ENCODE data around the gene CWC27.
"Not testable (repeated sequence)": the region's sequence is repeated elsewhere in the genome, so short reads cannot be mapped to it uniquely, and the experiment has no call there.

CWC27 gene

DNA sequence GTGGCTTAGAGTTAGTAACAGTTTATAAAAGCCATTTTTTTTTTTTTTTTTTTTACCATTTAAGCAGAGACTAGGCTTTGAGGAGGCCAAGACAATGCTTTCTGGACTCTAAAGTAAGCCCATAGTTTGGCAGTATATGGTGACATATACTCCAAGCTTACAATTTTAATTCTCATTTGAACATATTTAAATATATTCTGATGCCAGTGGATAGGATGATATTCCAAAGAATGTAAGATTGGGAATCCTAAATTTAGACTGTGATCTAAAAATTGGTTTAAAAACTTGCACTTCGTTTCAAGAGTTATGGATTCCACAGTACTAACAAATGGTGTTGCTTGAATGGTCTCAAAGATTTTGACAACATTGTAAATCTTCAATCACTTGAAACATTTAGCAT is 112.1 kb downstream of the CWC27 start:
- H3K4me1 ChIP-seq (ENCODE audit: control insufficient read depth, insufficient read depth, low read length) = no peaks in the 10 kb centered on the region
- H3K9me3 ChIP-seq (replicated peaks; ENCODE audit: low read length) = no peaks in the 10 kb centered on the region

DNA sequence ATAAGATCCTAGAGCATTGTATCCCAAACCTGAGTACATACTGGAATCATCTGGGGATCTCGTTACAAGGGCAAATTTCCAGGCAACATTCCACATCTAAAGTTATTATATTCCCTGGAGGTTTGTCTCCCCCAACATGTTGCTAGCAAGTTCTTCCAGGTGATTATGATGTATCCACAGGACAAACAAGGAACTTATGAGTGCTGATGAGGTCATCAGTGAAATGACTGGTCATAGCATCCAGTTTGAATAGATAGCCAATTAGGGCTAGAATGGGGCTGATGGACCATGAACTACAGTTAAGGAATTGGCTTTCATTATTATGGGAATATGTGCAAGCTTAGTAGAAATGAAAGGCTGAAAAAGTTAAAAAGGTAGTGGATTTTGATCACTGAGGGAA is 115.2 kb downstream of the CWC27 start:
- peaks cover 6% of the 10 kb centered on the region for H3K4me1 ChIP-seq (ENCODE audit: control insufficient read depth, insufficient read depth, low read length)
- H3K4me3 ChIP-seq (ENCODE audit: low read length) = no peak overlapping the region
- no peak overlapping the region for H3K9ac ChIP-seq (ENCODE audit: low read depth, low read length)
- H3K27me3 ChIP-seq (ENCODE audit: control insufficient read depth, insufficient read depth, low read length) = no peaks in the 10 kb centered on the region
- H3K36me3 ChIP-seq (ENCODE audit: insufficient read depth, low read length) = no peaks in the 10 kb centered on the region
- H3K9me3 ChIP-seq (replicated peaks; ENCODE audit: low read length) = no peaks in the 10 kb centered on the region
- H3K4me2 ChIP-seq (ENCODE audit: low read length) = no peak overlapping the region

More for the DNA sequence above, 112.1 kb downstream of the CWC27 start:
- Histone ChIP-seq H3K4me3 (ENCODE audit: low read length) (no peak overlapping the region), H3K4me2 (ENCODE audit: low read length) (no peak overlapping the region), H3K9ac (ENCODE audit: low read depth, low read length) (no peak overlapping the region), H3K27me3 (ENCODE audit: control insufficient read depth, insufficient read depth, low read length) (no peaks in the 10 kb centered on the region), H3K36me3 (ENCODE audit: insufficient read depth, low read length) (no peaks in the 10 kb centered on the region)

DNA sequence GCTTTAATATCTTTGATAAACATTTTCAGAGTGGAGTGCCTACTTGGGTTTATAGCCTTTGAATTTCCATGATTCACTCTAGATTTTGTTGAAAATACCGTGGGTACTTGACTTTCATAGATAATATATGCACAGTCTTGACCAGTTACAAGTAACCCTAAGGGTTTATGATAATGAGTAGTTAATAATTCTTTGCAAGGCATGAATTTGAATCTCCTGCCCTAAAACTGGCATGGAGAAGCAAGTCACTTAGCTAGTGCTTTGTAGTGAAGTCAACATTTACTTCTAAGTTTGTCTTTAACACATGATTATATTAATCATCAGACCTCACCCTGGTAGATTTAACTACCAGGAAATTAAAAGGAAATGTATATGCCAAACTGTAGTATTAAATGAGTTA is 115.8 kb downstream of the CWC27 start:
- H3K4me1 ChIP-seq (ENCODE audit: control insufficient read depth, insufficient read depth, low read length) = peaks cover 6% of the 10 kb centered on the region
- H3K27me3 ChIP-seq (ENCODE audit: control insufficient read depth, insufficient read depth, low read length) = no peaks in the 10 kb centered on the region
- H3K4me3 ChIP-seq (ENCODE audit: low read length) = no peak overlapping the region
- no peaks in the 10 kb centered on the region for H3K9me3 ChIP-seq (replicated peaks; ENCODE audit: low read length)
- H3K4me2 ChIP-seq (ENCODE audit: low read length) = no peak overlapping the region
- no peaks in the 10 kb centered on the region for H3K36me3 ChIP-seq (ENCODE audit: insufficient read depth, low read length)
- H3K9ac ChIP-seq (ENCODE audit: low read depth, low read length) = no peak overlapping the region

GRCh38 chr5:64887910-64888309 is 119.2 kb downstream of the CWC27 start:
- Histone ChIP-seq H3K9ac (ENCODE audit: low read depth, low read length) (no peak overlapping the region), H3K4me2 (ENCODE audit: low read length) (no peak overlapping the region), H3K9me3 (replicated peaks; ENCODE audit: low read length) (no peaks in the 10 kb centered on the region), H3K27me3 (ENCODE audit: control insufficient read depth, insufficient read depth, low read length) (no peaks in the 10 kb centered on the region), H3K4me1 (ENCODE audit: control insufficient read depth, insufficient read depth, low read length) (peaks cover 6% of the 10 kb centered on the region), H3K4me3 (ENCODE audit: low read length) (no peak overlapping the region), H3K36me3 (ENCODE audit: insufficient read depth, low read length) (no peaks in the 10 kb centered on the region)

DNA sequence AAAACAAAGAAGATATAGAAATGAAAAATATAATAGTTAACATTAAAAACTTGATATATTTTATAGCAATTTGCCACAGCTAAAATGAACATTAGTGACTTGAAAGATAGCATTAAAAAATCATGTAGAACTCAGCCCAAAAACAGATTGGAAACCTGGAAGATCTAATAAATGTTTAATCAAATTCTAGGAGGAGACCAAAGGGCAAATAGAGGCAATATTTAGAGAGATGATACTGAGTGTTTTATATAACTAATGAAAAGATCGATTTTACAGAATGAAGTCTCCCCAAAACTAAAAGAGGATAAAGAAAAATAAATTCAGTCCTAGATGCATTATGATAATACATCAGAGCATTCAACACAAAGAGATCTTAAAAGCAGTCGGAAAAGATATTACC is 127.0 kb downstream of the CWC27 start:
- Histone ChIP-seq H3K4me1 (ENCODE audit: control insufficient read depth, insufficient read depth, low read length) (no peaks in the 10 kb centered on the region), H3K9ac (ENCODE audit: low read depth, low read length) (no peak overlapping the region), H3K9me3 (replicated peaks; ENCODE audit: low read length) (no peaks in the 10 kb centered on the region), H3K36me3 (ENCODE audit: insufficient read depth, low read length) (no peaks in the 10 kb centered on the region), H3K4me2 (ENCODE audit: low read length) (no peak overlapping the region), H3K27me3 (ENCODE audit: control insufficient read depth, insufficient read depth, low read length) (no peaks in the 10 kb centered on the region), H3K4me3 (ENCODE audit: low read length) (no peak overlapping the region)

DNA sequence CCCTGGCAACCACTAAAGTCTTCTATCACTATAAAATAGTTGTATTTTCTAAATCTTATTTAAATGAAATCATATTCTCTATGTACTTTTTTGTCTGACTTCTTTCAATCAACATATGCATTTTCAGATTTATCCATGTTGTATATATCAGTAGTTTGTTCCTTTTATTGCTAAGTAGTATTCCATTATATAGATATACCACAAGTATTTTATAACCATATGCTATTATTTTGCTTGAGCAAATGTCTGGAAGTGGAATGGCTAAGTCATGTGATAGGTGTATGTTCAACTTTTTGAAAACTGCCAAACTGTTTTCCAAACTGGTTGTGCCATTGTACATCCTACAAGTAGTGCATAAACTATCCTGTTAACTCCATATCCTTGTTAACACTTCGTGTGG is 131.1 kb downstream of the CWC27 start:
- Histone ChIP-seq H3K4me3 (ENCODE audit: low read length) (no peak overlapping the region), H3K27me3 (ENCODE audit: control insufficient read depth, insufficient read depth, low read length) (no peaks in the 10 kb centered on the region), H3K4me1 (ENCODE audit: control insufficient read depth, insufficient read depth, low read length) (no peaks in the 10 kb centered on the region), H3K4me2 (ENCODE audit: low read length) (no peak overlapping the region), H3K36me3 (ENCODE audit: insufficient read depth, low read length) (no peaks in the 10 kb centered on the region), H3K9ac (ENCODE audit: low read depth, low read length) (no peak overlapping the region), H3K9me3 (replicated peaks; ENCODE audit: low read length) (no peaks in the 10 kb centered on the region)

DNA sequence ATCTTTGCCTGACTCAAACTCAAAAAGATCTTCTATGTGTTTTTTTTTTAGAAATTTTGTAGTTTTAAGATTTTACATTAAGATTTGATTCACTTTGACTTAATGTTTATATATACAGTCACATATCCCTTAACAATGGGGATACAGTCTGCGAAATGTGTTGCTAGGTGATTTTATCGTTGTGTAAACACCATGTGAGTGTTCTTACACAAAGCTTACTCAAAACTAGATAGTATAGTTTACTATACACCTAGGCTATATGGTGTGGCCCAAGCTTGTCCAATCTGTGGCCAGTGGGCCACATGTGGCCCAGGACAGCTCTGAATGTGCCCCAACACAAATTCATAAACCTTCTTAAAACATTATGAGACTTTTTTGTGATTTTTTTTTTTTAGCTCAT is 131.9 kb downstream of the CWC27 start:
- Histone ChIP-seq H3K4me2 (ENCODE audit: low read length) (no peak overlapping the region), H3K9me3 (replicated peaks; ENCODE audit: low read length) (no peaks in the 10 kb centered on the region), H3K4me3 (ENCODE audit: low read length) (no peak overlapping the region), H3K27me3 (ENCODE audit: control insufficient read depth, insufficient read depth, low read length) (no peaks in the 10 kb centered on the region), H3K36me3 (ENCODE audit: insufficient read depth, low read length) (no peaks in the 10 kb centered on the region), H3K4me1 (ENCODE audit: control insufficient read depth, insufficient read depth, low read length) (no peaks in the 10 kb centered on the region), H3K9ac (ENCODE audit: low read depth, low read length) (no peak overlapping the region)

- H3K4me2 ChIP-seq (ENCODE audit: low read length); H3K36me3 ChIP-seq (ENCODE audit: insufficient read depth, low read length); H3K4me1 ChIP-seq (ENCODE audit: control insufficient read depth, insufficient read depth, low read length); H3K9me3 ChIP-seq (replicated peaks; ENCODE audit: low read length); H3K27me3 ChIP-seq (ENCODE audit: control insufficient read depth, insufficient read depth, low read length); H3K4me3 ChIP-seq (ENCODE audit: low read length); H3K9ac ChIP-seq (ENCODE audit: low read depth, low read length): not testable (repeated sequence)
Measured at GRCh38 chr5:64907399-64907798, 138.7 kb downstream of the CWC27 start.

- H3K4me1 ChIP-seq (ENCODE audit: control insufficient read depth, insufficient read depth, low read length) = no peaks in the 10 kb centered on the region
- no peak overlapping the region for H3K4me2 ChIP-seq (ENCODE audit: low read length)
- H3K9ac ChIP-seq (ENCODE audit: low read depth, low read length) = no peak overlapping the region
- H3K9me3 ChIP-seq (replicated peaks; ENCODE audit: low read length) = no peaks in the 10 kb centered on the region
- no peaks in the 10 kb centered on the region for H3K36me3 ChIP-seq (ENCODE audit: insufficient read depth, low read length)
- H3K4me3 ChIP-seq (ENCODE audit: low read length) = no peak overlapping the region
- H3K27me3 ChIP-seq (ENCODE audit: control insufficient read depth, insufficient read depth, low read length) = no peaks in the 10 kb centered on the region
Measured at GRCh38 chr5:64914396-64914795, 145.7 kb downstream of the CWC27 start.

- no peak overlapping the region for H3K9ac ChIP-seq (ENCODE audit: low read depth, low read length)
- H3K9me3 ChIP-seq (replicated peaks; ENCODE audit: low read length) = peaks cover 4% of the 10 kb centered on the region
- H3K4me2 ChIP-seq (ENCODE audit: low read length) = no peak overlapping the region
- H3K4me1 ChIP-seq (ENCODE audit: control insufficient read depth, insufficient read depth, low read length) = no peaks in the 10 kb centered on the region
- no peak overlapping the region for H3K4me3 ChIP-seq (ENCODE audit: low read length)
- no peaks in the 10 kb centered on the region for H3K27me3 ChIP-seq (ENCODE audit: control insufficient read depth, insufficient read depth, low read length)
- H3K36me3 ChIP-seq (ENCODE audit: insufficient read depth, low read length) = no peaks in the 10 kb centered on the region
Measured at GRCh38 chr5:64918083-64918482, 149.4 kb downstream of the CWC27 start.

- H3K4me3 ChIP-seq (ENCODE audit: low read length) = no peak overlapping the region
- no peak overlapping the region for H3K9ac ChIP-seq (ENCODE audit: low read depth, low read length)
- peaks cover 4% of the 10 kb centered on the region for H3K9me3 ChIP-seq (replicated peaks; ENCODE audit: low read length)
- no peaks in the 10 kb centered on the region for H3K36me3 ChIP-seq (ENCODE audit: insufficient read depth, low read length)
- H3K27me3 ChIP-seq (ENCODE audit: control insufficient read depth, insufficient read depth, low read length) = no peaks in the 10 kb centered on the region
- H3K4me1 ChIP-seq (ENCODE audit: control insufficient read depth, insufficient read depth, low read length) = no peaks in the 10 kb centered on the region
- no peak overlapping the region for H3K4me2 ChIP-seq (ENCODE audit: low read length)
Measured at GRCh38 chr5:64921386-64921785, 152.7 kb downstream of the CWC27 start.

DNA sequence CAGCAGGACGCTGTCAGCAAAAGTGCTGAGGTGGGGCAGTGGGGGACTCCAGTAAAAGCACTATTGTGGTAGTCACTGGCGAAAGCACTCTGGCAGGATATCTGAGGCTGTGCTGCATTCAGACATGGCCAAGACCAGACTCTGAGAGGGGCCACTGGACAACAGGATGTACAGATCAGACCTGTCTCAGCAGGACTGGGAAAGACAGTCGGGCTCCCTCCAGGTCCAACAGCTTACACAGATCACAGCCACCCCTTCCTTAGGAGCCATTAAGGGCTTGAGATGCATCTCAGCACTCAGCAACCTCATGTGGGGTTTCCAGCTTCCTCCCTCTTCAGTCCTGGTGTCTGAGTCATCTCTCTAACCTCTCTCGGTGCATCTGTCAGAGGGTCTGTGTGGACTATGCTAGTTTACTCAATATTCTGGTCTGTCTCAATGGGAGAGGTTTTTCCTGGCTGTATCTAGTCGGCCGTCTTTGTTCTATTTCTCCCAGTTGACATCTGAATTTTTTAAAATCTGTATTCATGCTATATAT is 154.5 kb downstream of the CWC27 start:
- no peak overlapping the region for H3K4me2 ChIP-seq (ENCODE audit: low read length)
- no peaks in the 10 kb centered on the region for H3K27me3 ChIP-seq (ENCODE audit: control insufficient read depth, insufficient read depth, low read length)
- H3K9me3 ChIP-seq (replicated peaks; ENCODE audit: low read length) = peaks cover 4% of the 10 kb centered on the region
- no peaks in the 10 kb centered on the region for H3K4me1 ChIP-seq (ENCODE audit: control insufficient read depth, insufficient read depth, low read length)
- no peaks in the 10 kb centered on the region for H3K36me3 ChIP-seq (ENCODE audit: insufficient read depth, low read length)
- no peak overlapping the region for H3K9ac ChIP-seq (ENCODE audit: low read depth, low read length)
- H3K4me3 ChIP-seq (ENCODE audit: low read length) = no peak overlapping the region

All from skeletal muscle satellite cell (primary cell).